Fibroblast of mammary gland (primary cell): ENCODE measurements around the gene DMAC2.

Experiments
- DNase-seq: peaks from one replicate; pipeline ENCODE4 v3.0.0-alpha.2; 2010; ENCODE audit warnings: low read depth
- H3K4me3 ChIP-seq: 2 replicates; pipeline ENCODE4 v1.5.1; 2011; ENCODE audit warnings: low read depth, mild to moderate bottlenecking, low read length, moderate library complexity; ENCODE audit not compliant: control insufficient read depth
- CTCF ChIP-seq: conservative IDR thresholded peaks from 2 replicates; pipeline ENCODE4 v1.5.1; 2011; ENCODE audit warnings: low read depth, low read length, inconsistent platforms; ENCODE audit not compliant: control insufficient read depth, insufficient read depth

DMAC2 gene

DNA sequence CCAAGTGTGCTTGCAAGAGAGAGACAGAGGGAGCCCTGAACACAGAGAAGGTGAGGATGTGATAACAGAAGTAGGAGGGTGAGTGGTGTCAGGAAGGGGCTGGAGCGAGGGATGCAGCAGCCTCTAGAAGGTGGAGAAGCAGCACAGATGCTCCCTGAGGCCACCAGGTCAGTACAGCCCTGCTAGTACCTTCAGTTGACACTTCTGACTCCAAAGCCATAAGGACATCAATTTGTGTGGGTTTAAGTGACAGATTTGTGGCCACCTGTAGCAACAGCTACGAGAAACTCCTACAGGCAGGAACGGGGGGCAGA, 10.1 kb upstream of the DMAC2 start:
- DNase-seq = no peak
- no peak for TF ChIP-seq CTCF
- H3K4me3 ChIP-seq = no peak overlapping the region

GRCh38 chr19:41449079-41449864, 9.6 kb upstream of the DMAC2 start:
- peak; percentile 97 for TF ChIP-seq CTCF
- DNase-seq = peak; percentile 64
- peak overlapping the region; percentile 23 for H3K4me3 ChIP-seq

- no peak overlapping the region for H3K4me3 ChIP-seq
- TF ChIP-seq CTCF = no peak
- DNase-seq = no peak
These were observed 8.1 kb upstream of the DMAC2 start for GRCh38 chr19:41447732-41448332.

GRCh38 chr19:41445575-41445974, 5.9 kb upstream of the DMAC2 start:
- TF ChIP-seq CTCF = no peak
- H3K4me3 ChIP-seq = no peak overlapping the region
- DNase-seq = no peak

DNA sequence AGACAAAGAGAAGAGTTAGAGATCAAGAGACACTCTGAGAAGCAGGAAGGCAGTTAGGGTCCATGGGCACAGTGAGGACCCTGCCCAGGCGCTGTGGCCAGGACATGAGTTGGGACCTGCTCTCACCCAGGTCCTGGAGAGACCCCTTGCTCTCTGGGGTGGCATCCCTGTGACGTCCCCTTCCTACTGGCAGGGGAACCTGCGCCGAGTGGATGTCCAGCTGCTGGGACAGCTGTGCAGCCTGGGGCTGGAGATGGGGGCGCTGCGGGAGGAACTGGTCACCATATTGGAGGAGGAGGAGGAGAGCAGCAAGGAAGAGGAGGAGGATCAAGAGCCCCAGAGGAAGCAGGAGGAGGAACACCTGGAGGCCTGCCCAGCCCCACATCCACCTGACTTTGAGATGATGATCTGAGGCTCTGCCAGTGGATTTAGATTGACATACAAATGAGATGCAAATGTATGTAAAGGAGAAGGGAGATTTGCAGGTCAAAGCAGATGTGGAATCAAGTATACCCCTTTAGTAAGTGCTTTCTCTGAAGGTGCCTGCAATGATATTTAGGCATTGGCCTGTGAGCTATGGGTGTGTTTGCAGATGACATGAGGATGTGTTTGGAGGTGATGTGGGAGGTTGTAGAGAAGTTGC, 4.2 kb upstream of the DMAC2 start:
- TF ChIP-seq CTCF = no peak
- no peak overlapping the region for H3K4me3 ChIP-seq
- no peak for DNase-seq

GRCh38 chr19:41442473-41443355, 3.0 kb upstream of the DMAC2 start, which contains the start of gene ERICH4:
TSS of gene ERICH4 (plus strand) at chr19:41443156. CDS start at chr19:41443170, 14 bp downstream.
- H3K4me3 ChIP-seq = no peak within 1 kb of the TSS
- no peak for DNase-seq
- no peak for TF ChIP-seq CTCF
